ENCODE results near the gene ABCC8. TPM values are rescaled to one million over a fixed set of nuclear protein-coding genes. Genes with fewer than 3 reads are reported as not detected.

The ABCC8 gene
- total RNA-seq, 1 donor from 2014 or later, result 4.9 TPM

GRCh38 chr11:17463546-17464174 is 13.0 kb downstream of the ABCC8 start:
- H3K4me1 ChIP-seq, result no peaks in the 10 kb centered on the region
- intact Hi-C loops (cut with DNase I), result no loop called here
- no peak overlapping the region for H3K4me3 ChIP-seq
- ATAC-seq (peak in 1 of 2 donors; percentile 31), DNase-seq (no peak)
- no peak for TF ChIP-seq CTCF (IDR thresholded peaks at IDR 0.05)
- H3K36me3 ChIP-seq, result no peaks in the 10 kb centered on the region
- no peaks in the 10 kb centered on the region for H3K27me3 ChIP-seq (ENCODE audit: low read depth)
- no peaks in the 10 kb centered on the region for H3K9me3 ChIP-seq
- no peak overlapping the region for H3K27ac ChIP-seq

- no peak for DNase-seq
- TF ChIP-seq CTCF (IDR thresholded peaks at IDR 0.05), result no peak
- Histone ChIP-seq H3K27me3 (ENCODE audit: low read depth) (no peaks in the 10 kb centered on the region), H3K4me3 (no peak overlapping the region), H3K9me3 (no peaks in the 10 kb centered on the region), H3K4me1 (no peaks in the 10 kb centered on the region), H3K27ac (no peak overlapping the region), H3K36me3 (no peaks in the 10 kb centered on the region)
- intact Hi-C loops (cut with DNase I), result no loop called here
- ATAC-seq, result no peak
Measured at GRCh38 chr11:17462940-17463339, 13.7 kb downstream of the ABCC8 start.

- no peak for ATAC-seq
- Histone ChIP-seq H3K4me1 (no peaks in the 10 kb centered on the region), H3K27ac (no peak overlapping the region), H3K9me3 (no peaks in the 10 kb centered on the region), H3K4me3 (no peak overlapping the region), H3K36me3 (no peaks in the 10 kb centered on the region), H3K27me3 (ENCODE audit: low read depth) (no peaks in the 10 kb centered on the region)
- no peak for TF ChIP-seq CTCF (IDR thresholded peaks at IDR 0.05)
- no peak for DNase-seq
- intact Hi-C loops (cut with DNase I), result no loop called here
Measured at GRCh38 chr11:17460406-17460805, 16.2 kb downstream of the ABCC8 start.

GRCh38 chr11:17459236-17459896 is 17.3 kb downstream of the ABCC8 start:
- Histone ChIP-seq H3K27me3 (ENCODE audit: low read depth) (no peaks in the 10 kb centered on the region), H3K36me3 (no peaks in the 10 kb centered on the region), H3K4me3 (no peak overlapping the region), H3K4me1 (no peaks in the 10 kb centered on the region), H3K9me3 (no peaks in the 10 kb centered on the region), H3K27ac (no peak overlapping the region)
- no peak for TF ChIP-seq CTCF (IDR thresholded peaks at IDR 0.05)
- no peak for ATAC-seq
- DNase-seq, result no peak
- intact Hi-C loops (cut with DNase I), result no loop called here

- H3K27ac ChIP-seq, result no peak overlapping the region
- no peak for ATAC-seq
- H3K9me3 ChIP-seq, result no peaks in the 10 kb centered on the region
- no peak for TF ChIP-seq CTCF (IDR thresholded peaks at IDR 0.05)
- no peak for DNase-seq
- H3K36me3 ChIP-seq, result no peaks in the 10 kb centered on the region
- H3K4me3 ChIP-seq, result no peak overlapping the region
- intact Hi-C loops (cut with DNase I), result no loop called here
- no peaks in the 10 kb centered on the region for H3K4me1 ChIP-seq
- no peaks in the 10 kb centered on the region for H3K27me3 ChIP-seq (ENCODE audit: low read depth)
Measured at GRCh38 chr11:17458268-17458667, 18.4 kb downstream of the ABCC8 start.
